HL-60 (cell line): ENCODE measurements around the gene DNAH6.

Source experiments
- DNase-seq, 2 experiments: peaks; one replicate each; pipeline ENCODE4 v3.0.0-alpha.2; 2010 to 2020; ENCODE audit warnings: low read depth in 1 of 2, low spot score in 1 of 2
- H3K27ac ChIP-seq: fragments of 250-450 bp; sonication (Bioruptor Pico); replicated peaks from 2 replicates; pipeline ENCODE4 v1.5.1; 2020; ENCODE audit warnings: mild to moderate bottlenecking, moderate library complexity
- H3K27me3 ChIP-seq: fragments of 250-450 bp; sonication (Bioruptor Pico); 2 replicates; pipeline ENCODE4 v1.5.1; 2021; ENCODE audit warnings: mild to moderate bottlenecking, moderate library complexity; ENCODE audit not compliant: insufficient read depth, poor library complexity, severe bottlenecking
- H3K4me3 ChIP-seq: replicated peaks from 2 replicates; pipeline ENCODE4 v1.5.1; 2011; ENCODE audit warnings: mild to moderate bottlenecking, control low read depth, low read length; ENCODE audit not compliant: insufficient read depth
- CTCF ChIP-seq: IDR thresholded peaks from one replicate; pipeline ENCODE4 v1.5.1; 2011; ENCODE audit warnings: low read length, control low read depth, inconsistent platforms; ENCODE audit not compliant: insufficient read depth
- GABPA ChIP-seq: IDR thresholded peaks from 2 replicates; pipeline ENCODE4 v1.6.1; 2012; ENCODE audit warnings: low read depth
- POLR2AphosphoS5 ChIP-seq: IDR thresholded peaks from 2 replicates; pipeline ENCODE4 v1.6.1; 2012; ENCODE audit warnings: low read depth
- REST ChIP-seq: IDR thresholded peaks from 2 replicates; pipeline ENCODE4 v1.6.1; 2012; ENCODE audit warnings: low read depth; ENCODE audit not compliant: insufficient replicate concordance
- SPI1 ChIP-seq: IDR thresholded peaks from 2 replicates; pipeline ENCODE4 v1.6.1; 2012; ENCODE audit warnings: low read depth, mild to moderate bottlenecking, borderline replicate concordance

The DNAH6 gene

GRCh38 chr2:84817239-84817655 is 300.9 kb downstream of the DNAH6 start:
- no peak overlapping the region for H3K27ac ChIP-seq
- TF ChIP-seq POLR2AphosphoS5 = no peak
- TF ChIP-seq GABPA = no peak
- TF ChIP-seq CTCF = no peak
- TF ChIP-seq SPI1 = no peak
- TF ChIP-seq REST = no peak
- DNase-seq = no peak
- no peaks in the 10 kb centered on the region for H3K27me3 ChIP-seq
- H3K4me3 ChIP-seq = no peak overlapping the region

DNA sequence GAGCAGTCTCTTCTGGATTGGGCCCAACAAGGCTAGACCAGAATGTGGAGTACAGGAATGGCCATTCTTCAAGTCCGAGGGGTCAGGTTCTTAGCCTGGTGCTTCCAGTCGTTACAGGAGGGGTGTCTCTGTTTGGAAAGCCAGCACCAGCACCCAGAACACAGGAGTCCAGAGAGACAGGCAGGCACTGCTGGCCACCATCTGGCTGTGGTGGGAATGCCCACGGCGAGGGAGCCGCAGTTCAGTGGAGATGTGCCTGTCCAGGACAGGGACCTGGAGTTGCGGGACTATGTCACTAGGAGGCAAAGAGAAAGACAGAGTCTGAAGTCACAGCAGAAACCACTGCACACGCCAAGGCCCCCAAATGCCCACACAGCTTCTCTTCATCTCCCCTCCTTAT is 305.5 kb downstream of the DNAH6 start:
- no peak overlapping the region for H3K27ac ChIP-seq
- no peak for DNase-seq
- TF ChIP-seq GABPA = no peak
- TF ChIP-seq SPI1 = no peak
- no peak for TF ChIP-seq POLR2AphosphoS5
- TF ChIP-seq CTCF = no peak
- TF ChIP-seq REST = no peak

GRCh38 chr2:84823229-84823628 is 306.9 kb downstream of the DNAH6 start:
- H3K4me3 ChIP-seq = no peak overlapping the region
- H3K27ac ChIP-seq = no peak overlapping the region
- H3K27me3 ChIP-seq = no peaks in the 10 kb centered on the region
- TF ChIP-seq CTCF = no peak
- TF ChIP-seq SPI1 = no peak
- TF ChIP-seq GABPA = no peak
- no peak for TF ChIP-seq REST
- no peak for TF ChIP-seq POLR2AphosphoS5
- DNase-seq = no peak

More for the DNA sequence above, 305.5 kb downstream of the DNAH6 start:
- Histone ChIP-seq H3K4me3 (no peak overlapping the region), H3K27me3 (no peaks in the 10 kb centered on the region)
